ENCODE data around the gene LRMDA.
A peak's percentile ranks its signal among the peaks of the same experiment; 100 is the strongest.

LRMDA gene

GRCh38 chr10:76440426-76440825, 1009.0 kb downstream of the LRMDA start:
- no peak for DNase-seq (ENCODE audit: low read depth)

- no peak for DNase-seq (ENCODE audit: low read depth)
Observed at GRCh38 chr10:76442113-76442512, 1010.7 kb downstream of the LRMDA start.

- no peak for DNase-seq (ENCODE audit: low read depth)
Observed at GRCh38 chr10:76444034-76444800, 1012.8 kb downstream of the LRMDA start.

- no peak for DNase-seq (ENCODE audit: low read depth)
Observed at GRCh38 chr10:76447578-76447977, 1016.2 kb downstream of the LRMDA start.

GRCh38 chr10:76451911-76452310, 1020.5 kb downstream of the LRMDA start:
- no peak for DNase-seq (ENCODE audit: low read depth)

- no peak for DNase-seq (ENCODE audit: low read depth)
Observed at GRCh38 chr10:76453332-76453731, 1021.9 kb downstream of the LRMDA start.

- no peak for DNase-seq (ENCODE audit: low read depth)
Observed at GRCh38 chr10:76453997-76454396, 1022.6 kb downstream of the LRMDA start.

GRCh38 chr10:76454506-76455140, 1023.2 kb downstream of the LRMDA start:
- DNase-seq (ENCODE audit: low read depth), result no peak

- DNase-seq (ENCODE audit: low read depth), result no peak
Observed at GRCh38 chr10:76456197-76456596, 1024.8 kb downstream of the LRMDA start.

GRCh38 chr10:76459016-76459730, 1027.7 kb downstream of the LRMDA start:
- DNase-seq (ENCODE audit: low read depth), result no peak

GRCh38 chr10:76461024-76461423, 1029.6 kb downstream of the LRMDA start:
- no peak for DNase-seq (ENCODE audit: low read depth)

GRCh38 chr10:76463111-76463510, 1031.7 kb downstream of the LRMDA start:
- DNase-seq (ENCODE audit: low read depth), result no peak

GRCh38 chr10:76466836-76467503, 1035.5 kb downstream of the LRMDA start:
- no peak for DNase-seq (ENCODE audit: low read depth)

GRCh38 chr10:76469675-76470074, 1038.3 kb downstream of the LRMDA start:
- no peak for DNase-seq (ENCODE audit: low read depth)

GRCh38 chr10:76479103-76479790, 1047.8 kb downstream of the LRMDA start:
- DNase-seq (ENCODE audit: low read depth), result no peak

- no peak for DNase-seq (ENCODE audit: low read depth)
Observed at GRCh38 chr10:76481178-76481577, 1049.8 kb downstream of the LRMDA start.

GRCh38 chr10:76487582-76487981, 1056.2 kb downstream of the LRMDA start:
- no peak for DNase-seq (ENCODE audit: low read depth)

- DNase-seq (ENCODE audit: low read depth), result no peak
Observed at GRCh38 chr10:76488602-76489001, 1057.2 kb downstream of the LRMDA start.

GRCh38 chr10:76491216-76491615, 1059.8 kb downstream of the LRMDA start:
- DNase-seq (ENCODE audit: low read depth), result no peak

- peak; percentile 50 for DNase-seq (ENCODE audit: low read depth)
Observed at GRCh38 chr10:76492026-76492425, 1060.6 kb downstream of the LRMDA start.

GRCh38 chr10:76492678-76493472, 1061.5 kb downstream of the LRMDA start:
- no peak for DNase-seq (ENCODE audit: low read depth)
